Measurements from ENCODE around the gene CLEC4G.

DNA sequence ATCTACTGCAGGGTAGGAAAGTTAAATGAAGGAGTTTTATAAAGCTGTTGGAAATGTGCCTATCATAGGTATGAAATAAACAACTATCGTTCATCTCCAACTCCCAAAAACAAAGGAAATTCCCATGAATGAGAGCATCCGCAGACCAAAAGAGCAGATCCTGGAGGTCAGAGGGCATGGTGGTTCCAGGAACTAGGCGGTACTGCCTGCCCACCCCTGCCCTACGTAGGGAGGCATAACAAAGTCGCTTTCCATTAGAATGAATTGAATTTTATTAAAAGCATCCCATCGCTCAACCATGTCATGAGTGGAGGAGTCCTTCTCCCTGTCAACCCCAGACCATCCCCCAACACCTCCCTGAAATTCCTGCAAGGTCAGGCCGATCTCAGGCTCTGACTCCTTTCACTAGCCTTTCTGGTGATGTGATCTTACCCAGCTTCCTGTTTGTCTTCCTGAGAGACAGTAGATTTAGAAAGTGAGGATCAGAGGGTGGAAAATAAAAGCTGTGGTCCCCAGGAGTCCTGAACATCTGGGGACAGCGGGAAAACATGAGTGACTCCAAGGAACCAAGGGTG lies 30.9 kb upstream of the CLEC4G start, which contains the start of gene CLEC4M:
- TF ChIP-seq SP1 (IDR thresholded peaks at IDR 0.05; ENCODE audit: low read depth, low read length) (no peak), CHD1 (IDR thresholded peaks at IDR 0.05; ENCODE audit: low read depth, low read length) (no peak), SIN3A (conservative IDR thresholded peaks at IDR 0.05 in 1 of 2, IDR thresholded peaks at IDR 0.05 in 1 of 2; ENCODE audit: low read depth in 1 of 2, low read length in 2 of 2) (no peak), EGR1 (IDR thresholded peaks at IDR 0.05; ENCODE audit: borderline replicate concordance, low read depth, low read length) (no peak), POLR2A (IDR thresholded peaks at IDR 0.05; ENCODE audit: control extremely low read depth in 1 of 2, low read depth in 2 of 2, low read length in 2 of 2) (no peak), TAF1 (IDR thresholded peaks at IDR 0.05; ENCODE audit: low read depth, low read length) (no peak), BRCA1 (IDR thresholded peaks at IDR 0.05; ENCODE audit: low read depth, low read length) (no peak), KDM1A (IDR thresholded peaks at IDR 0.05; ENCODE audit: borderline replicate concordance, low read length) (no peak)
- TF ChIP-seq, protein P1, sequence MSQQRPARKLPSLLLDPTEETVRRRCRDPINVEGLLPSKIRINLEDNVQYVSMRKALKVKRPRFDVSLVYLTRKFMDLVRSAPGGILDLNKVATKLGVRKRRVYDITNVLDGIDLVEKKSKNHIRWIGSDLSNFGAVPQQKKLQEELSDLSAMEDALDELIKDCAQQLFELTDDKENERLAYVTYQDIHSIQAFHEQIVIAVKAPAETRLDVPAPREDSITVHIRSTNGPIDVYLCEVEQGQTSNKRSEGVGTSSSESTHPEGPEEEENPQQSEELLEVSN (IDR thresholded peaks at IDR 0.05), result no peak
- TF ChIP-seq, protein P2, sequence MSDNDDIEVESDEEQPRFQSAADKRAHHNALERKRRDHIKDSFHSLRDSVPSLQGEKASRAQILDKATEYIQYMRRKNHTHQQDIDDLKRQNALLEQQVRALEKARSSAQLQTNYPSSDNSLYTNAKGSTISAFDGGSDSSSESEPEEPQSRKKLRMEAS (IDR thresholded peaks at IDR 0.05), result no peak
- TF ChIP-seq, protein P3, sequence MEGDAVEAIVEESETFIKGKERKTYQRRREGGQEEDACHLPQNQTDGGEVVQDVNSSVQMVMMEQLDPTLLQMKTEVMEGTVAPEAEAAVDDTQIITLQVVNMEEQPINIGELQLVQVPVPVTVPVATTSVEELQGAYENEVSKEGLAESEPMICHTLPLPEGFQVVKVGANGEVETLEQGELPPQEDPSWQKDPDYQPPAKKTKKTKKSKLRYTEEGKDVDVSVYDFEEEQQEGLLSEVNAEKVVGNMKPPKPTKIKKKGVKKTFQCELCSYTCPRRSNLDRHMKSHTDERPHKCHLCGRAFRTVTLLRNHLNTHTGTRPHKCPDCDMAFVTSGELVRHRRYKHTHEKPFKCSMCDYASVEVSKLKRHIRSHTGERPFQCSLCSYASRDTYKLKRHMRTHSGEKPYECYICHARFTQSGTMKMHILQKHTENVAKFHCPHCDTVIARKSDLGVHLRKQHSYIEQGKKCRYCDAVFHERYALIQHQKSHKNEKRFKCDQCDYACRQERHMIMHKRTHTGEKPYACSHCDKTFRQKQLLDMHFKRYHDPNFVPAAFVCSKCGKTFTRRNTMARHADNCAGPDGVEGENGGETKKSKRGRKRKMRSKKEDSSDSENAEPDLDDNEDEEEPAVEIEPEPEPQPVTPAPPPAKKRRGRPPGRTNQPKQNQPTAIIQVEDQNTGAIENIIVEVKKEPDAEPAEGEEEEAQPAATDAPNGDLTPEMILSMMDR (IDR thresholded peaks at IDR 0.05; ENCODE audit: control extremely low read depth in 1 of 3, insufficient read depth in 1 of 3, low read depth in 1 of 3, low read length in 3 of 3), result no peak

All from H1 (cell line).